Heart right ventricle (tissue), 16 donors: Measurements from ENCODE around the gene VIT. TPM values are rescaled to one million over a fixed set of nuclear protein-coding genes. Genes with fewer than 3 reads are reported as not detected.

Experiments
- ATAC-seq, 8 donors: fragments of 200-7000 bp; cut with Tn5 transposase; one replicate each; pipeline ENCODE4 v1.9.1; 2020; ENCODE audit warnings: mild to moderate bottlenecking in 8 of 8, moderate library complexity in 8 of 8, moderate number of reproducible peaks in 1 of 8
- DNase-seq, 2 donors: peaks; one replicate each; pipeline ENCODE4 v3.0.0-alpha.2; 2020
- H3K27ac ChIP-seq, 10 donors: fragments of 200-600 bp; sonication (generic) in 2 of 10; one replicate each; pipeline versions ENCODE4 v1.5.0 to v1.8.0; 2020 to 2022; ENCODE audit warnings: mild to moderate bottlenecking in 3 of 10
- H3K27me3 ChIP-seq, 7 donors: fragments of 200-600 bp; one replicate each; pipeline ENCODE4 v1.8.0; 2021 to 2022; ENCODE audit warnings: mild to moderate bottlenecking in 2 of 7
- H3K36me3 ChIP-seq, 9 donors: fragments of 200-600 bp; sonication (generic) in 1 of 9; one replicate each; pipeline versions ENCODE4 v1.5.0 to v1.8.0; 2020 to 2022; ENCODE audit warnings: mild to moderate bottlenecking in 2 of 9
- H3K4me1 ChIP-seq, 9 donors: fragments of 200-600 bp; sonication (generic) in 1 of 9; one replicate each; pipeline versions ENCODE4 v1.5.0 to v1.8.0; 2020 to 2022; ENCODE audit warnings: mild to moderate bottlenecking in 4 of 9
- H3K4me3 ChIP-seq, 10 donors: fragments of 200-600 bp; sonication (generic) in 2 of 10; one replicate each; pipeline versions ENCODE4 v1.5.0 to v1.8.0; 2020 to 2022; ENCODE audit warnings: mild to moderate bottlenecking in 7 of 10, moderate library complexity in 2 of 10
- H3K9me3 ChIP-seq, 11 donors: fragments of 200-600 bp in 10 of 11; sonication (generic) in 2 of 11; one replicate each; pipeline versions ENCODE4 v1.5.0 to v1.8.0; 2013 to 2022; ENCODE audit warnings: mild to moderate bottlenecking in 2 of 11, control low read depth in 1 of 11, moderate library complexity in 1 of 11
- CTCF ChIP-seq, 9 donors: fragments of 200-600 bp; sonication (generic) in 2 of 9; IDR thresholded peaks; one replicate each; pipeline versions ENCODE4 v1.5.0 to v1.8.0; 2021 to 2022; ENCODE audit warnings: antibody characterized with exemption in 9 of 9, mild to moderate bottlenecking in 5 of 9, moderate library complexity in 1 of 9
- WGBS, 2 donors: extraction: QIAGEN DNeasy Blood & Tissue Kit; methylation state at CpG; one replicate each; pipeline ENCODE4 v1.1.7; 2013; ENCODE audit warnings: inconsistent platforms in 1 of 2; 5-methylcytosine and 5-hydroxymethylcytosine counted together
- intact Hi-C, 10 donors: fragments of 100-400 bp; cut with DNase I; formaldehyde crosslinking; loops; one replicate each; pipeline versions ENCODE4 v1.11.1 to v1.14.2; 2022
- long read RNA-seq, 3 donors: library from polyadenylated mRNA; unstranded; transcript quantifications; one replicate each; pipeline ENCODE4 v2.0.0, GENCODE V29; 2020 to 2021
- polyA plus RNA-seq, 2 donors: library from polyadenylated mRNA; stranded (reverse); fragments of 200-250 nt; gene quantifications; one replicate each; pipeline ENCODE4 v1.2.3, GENCODE V29; 2013
- total RNA-seq, 10 donors: library from RNA; stranded (reverse); fragmentation: NEBNext Ultra II Directional in 3 of 10; extraction: Animal tissue kit (Norgen Biotek cat#: 25700) in 3 of 10; gene quantifications; one replicate each; pipeline versions ENCODE4 v1.2.1 to v1.2.4, GENCODE V29; 2021 to 2023
- donor health status: Arrhythmogenic right ventricular cardiomyopathy.
- donor health status: ischemic (EF 13 %, LVEDD 7.1; RV severe dilation, severe dysfunction).
- donor health status: healthy with polysubstance abuse.
- donor health status: DM: no; HTN: yes; CAD: no.
- donor health status: DM: no; HTN: no; CAD: no.
- donor health status: ischemic (EF 25% LVEDD 6.9; RV normal size, moderate dysfunction).
- donor health status: ischemic (EF 25% LVEDD 5.7; RV mildly dilated, moderate dysfunction).
- donor health status: healthy.
- donor health status: DM: yes; HTN: yes; CAD: no.
- donor health status: Ischemic cardiomyopathy.
- donor health status: ischemic (EF 35%, LVEDD 5.7; RV mildly dilated, moderate dysfunction).
- donor health status: nonischemic (EF 11% LVEDD 7.7; RV severe dilation, severe dysfunction).
- donor health status: DM: yes; HTN: yes; CAD: no.
- donor health status: PGD.
- donor health status: ischemic (EF 29% LVEDD 5.4; RV normal size, mild dysfunction).
- donor health status: nonischemic (EF 23%, LVEDD 6.1; RV moderate dilation, normal function).

The VIT gene
- 10 to 100 TPM in 3 of 10 donors, 1 to 10 TPM in 7; 1.2 to 23.6 (median 4.7) TPM for total RNA-seq
- 1 to 10 TPM; 2.7 to 9.6 TPM for polyA plus RNA-seq
- long read RNA-seq, donor 1, partial matches to known transcripts: 9 of 16 reads
- long read RNA-seq, donor 1, other reads (novel, unspliced or antisense): 3 of 16 reads
- long read RNA-seq, donor 2, transcript VIT-202 (16 exons, 2,810 nt): major isoform, 5 of 15 reads
- long read RNA-seq, donor 2, partial matches to known transcripts: 4 of 15 reads
- long read RNA-seq, donor 2, other reads (novel, unspliced or antisense): 2 of 15 reads
- long read RNA-seq, donor 3, transcript VIT-202 (16 exons, 2,810 nt): major isoform, 12 of 30 reads
- long read RNA-seq, donor 3, partial matches to known transcripts: 5 of 30 reads
- long read RNA-seq, donor 3, other reads (novel, unspliced or antisense): 7 of 30 reads

GRCh38 chr2:36696533-36696932 is at the start of gene VIT:
TSS of gene VIT (plus strand) at chr2:36696707. CDS start at chr2:36716371, 19,664 bp downstream.
- DNase-seq (no peak), ATAC-seq (peak in 5 of 8 donors; percentile 28 to 68 (median 55))
- Histone ChIP-seq H3K4me3 (peak within 1 kb of the TSS in 9 of 10 donors; percentile 14 to 39 (median 32)), H3K4me1 (no peaks in the 10 kb centered on the region), H3K27me3 (peaks cover 0 to 12% (median 0%) of the 10 kb centered on the region in 7 donors), H3K9me3 (no peaks in the 10 kb centered on the region), H3K27ac (peak within 1 kb of the TSS in 6 of 10 donors; percentile 19 to 48 (median 28)), H3K36me3 (no peaks in the 10 kb centered on the region)
- no peak for TF ChIP-seq CTCF (IDR thresholded peaks at IDR 0.05)
- intact Hi-C loops: loop anchor here in 1 of 10 donors (10.0 kb wide), 1 partner anchor 88 kb away; no protein-coding TSS in a partner anchor
- WGBS, 2 donors: 52 to 56% methylated on average over 2 of the region's 2 CpGs

GRCh38 chr2:36650031-36650829 is 46.3 kb upstream of the VIT start:
- peak in 1 of 8 donors; percentile 27 for ATAC-seq
- no peak overlapping the region for H3K27ac ChIP-seq

GRCh38 chr2:36653155-36653554 is 43.4 kb upstream of the VIT start:
- TF ChIP-seq CTCF (IDR thresholded peaks at IDR 0.05): no peak
- intact Hi-C loops: no loop called here
- WGBS, 2 donors: 91 to 94% methylated on average over 5 of the region's 5 CpGs
- Histone ChIP-seq H3K9me3 (no peaks in the 10 kb centered on the region), H3K4me1 (peaks cover 0 to 11% (median 0%) of the 10 kb centered on the region in 9 donors), H3K27me3 (no peaks in the 10 kb centered on the region), H3K27ac (no peak overlapping the region), H3K4me3 (no peak overlapping the region), H3K36me3 (no peaks in the 10 kb centered on the region)
- ATAC-seq (no peak), DNase-seq (no peak)

More at GRCh38 chr2:36650031-36650829, 46.3 kb upstream of the VIT start:
- peaks cover 0 to 5% (median 0%) of the 10 kb centered on the region in 9 donors for H3K4me1 ChIP-seq
- H3K4me3 ChIP-seq: no peak overlapping the region
- intact Hi-C loops: no loop called here
- H3K9me3 ChIP-seq: peaks cover 0 to 9% (median 0%) of the 10 kb centered on the region in 11 donors
- H3K27me3 ChIP-seq: no peaks in the 10 kb centered on the region
- DNase-seq: no peak
- no peak for TF ChIP-seq CTCF (IDR thresholded peaks at IDR 0.05)
- H3K36me3 ChIP-seq: no peaks in the 10 kb centered on the region
- WGBS, 2 donors: 82 to 85% methylated on average over 4 of the region's 4 CpGs

- no peak for ATAC-seq
- Histone ChIP-seq H3K4me3 (no peak overlapping the region), H3K27me3 (no peaks in the 10 kb centered on the region), H3K9me3 (no peaks in the 10 kb centered on the region), H3K4me1 (peaks cover 0 to 11% (median 0%) of the 10 kb centered on the region in 9 donors), H3K27ac (no peak overlapping the region), H3K36me3 (no peaks in the 10 kb centered on the region)
- TF ChIP-seq CTCF (IDR thresholded peaks at IDR 0.05): no peak
- 81 to 84% methylated on average over 2 of the region's 2 CpGs for WGBS, 2 donors
- no peak for DNase-seq
- intact Hi-C loops: no loop called here
Measured at GRCh38 chr2:36653967-36654694, 42.4 kb upstream of the VIT start.
